ENCODE measurements around the gene SLC6A12. TPM values are rescaled to one million over a fixed set of nuclear protein-coding genes. Genes with fewer than 3 reads are reported as not detected.

The SLC6A12 gene
- total RNA-seq, 4 donors from 2014 or later = 0.46 to 7.0 (median 2.1) TPM

DNA sequence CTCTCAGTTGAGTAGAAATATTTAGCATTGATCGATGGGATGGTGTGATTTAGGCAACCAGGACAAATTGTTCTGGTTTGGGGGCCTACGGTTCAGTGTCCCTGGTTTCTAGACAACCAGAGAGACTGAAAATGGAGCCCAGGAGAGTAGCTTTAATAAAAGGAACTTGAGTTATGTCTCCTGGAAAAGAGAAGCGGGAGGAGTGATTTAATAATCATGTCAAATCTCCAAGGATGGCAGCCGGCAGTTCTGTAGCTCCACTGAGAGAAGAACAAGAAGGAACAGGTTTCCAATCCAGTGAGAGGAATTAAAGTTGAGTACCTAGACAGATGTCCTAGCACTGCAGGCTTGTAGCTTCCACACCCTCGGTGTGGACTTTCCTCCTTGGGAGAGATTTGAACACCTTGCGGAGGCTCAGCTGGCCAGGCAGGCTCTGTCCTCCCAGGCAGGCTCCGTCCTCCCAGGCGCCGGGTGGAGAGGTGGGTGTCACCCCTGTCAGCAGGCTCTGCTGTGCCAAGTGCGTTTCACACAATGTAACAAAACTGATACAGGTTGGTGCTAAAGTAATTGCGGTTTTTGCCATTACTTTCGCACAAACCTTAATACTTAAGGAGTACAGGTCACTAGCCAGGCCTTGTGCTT lies 45.9 kb downstream of the SLC6A12 start:
- ATAC-seq (ENCODE audit: low FRiP score) (no peak), DNase-seq (ENCODE audit: low spot score) (no peak)
- TF ChIP-seq CTCF (IDR thresholded peaks at IDR 0.05) = no peak

DNA sequence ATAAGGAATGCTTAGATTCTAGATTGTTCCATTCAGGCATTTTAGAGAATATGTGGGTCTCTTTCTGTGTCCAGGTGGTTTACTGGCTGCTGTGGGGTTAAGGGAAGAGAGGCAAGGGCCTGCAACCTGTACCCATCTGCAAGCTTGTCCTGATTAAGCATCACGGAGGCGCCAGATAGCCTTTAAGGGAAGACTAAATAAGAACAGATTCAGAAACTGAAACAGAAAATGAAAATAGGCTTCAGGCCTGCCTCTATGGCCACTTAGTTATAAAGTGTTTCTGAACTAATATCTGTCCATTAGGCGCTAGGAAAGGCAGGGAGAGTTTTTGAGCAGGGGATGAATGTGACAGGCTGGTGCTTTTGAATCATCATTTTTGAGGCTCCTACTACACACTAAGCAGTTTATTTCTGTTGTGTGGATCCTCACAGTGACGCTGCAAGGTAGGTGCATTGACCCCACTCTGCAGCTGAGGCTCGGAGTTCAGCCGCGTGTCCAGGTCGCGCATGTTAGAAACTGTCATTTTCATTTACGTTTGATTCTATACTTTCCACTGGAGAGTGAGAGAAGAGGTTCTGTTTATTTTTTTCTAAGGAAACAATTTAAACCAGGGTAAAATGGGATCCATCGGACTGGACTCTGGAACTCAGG lies 47.4 kb downstream of the SLC6A12 start:
- ATAC-seq (ENCODE audit: low FRiP score) (no peak), DNase-seq (ENCODE audit: low spot score) (no peak)
- TF ChIP-seq CTCF (IDR thresholded peaks at IDR 0.05) = no peak

- DNase-seq (ENCODE audit: low spot score) = no peak
- no peak for TF ChIP-seq CTCF (IDR thresholded peaks at IDR 0.05)
- no peak for ATAC-seq (ENCODE audit: low FRiP score)
Observed at GRCh38 chr12:165862-166368, 48.0 kb downstream of the SLC6A12 start.

- no peak for TF ChIP-seq CTCF (IDR thresholded peaks at IDR 0.05)
- DNase-seq (ENCODE audit: low spot score) = no peak
- no peak for ATAC-seq (ENCODE audit: low FRiP score)
Observed at GRCh38 chr12:164207-164606, 49.8 kb downstream of the SLC6A12 start.

DNA sequence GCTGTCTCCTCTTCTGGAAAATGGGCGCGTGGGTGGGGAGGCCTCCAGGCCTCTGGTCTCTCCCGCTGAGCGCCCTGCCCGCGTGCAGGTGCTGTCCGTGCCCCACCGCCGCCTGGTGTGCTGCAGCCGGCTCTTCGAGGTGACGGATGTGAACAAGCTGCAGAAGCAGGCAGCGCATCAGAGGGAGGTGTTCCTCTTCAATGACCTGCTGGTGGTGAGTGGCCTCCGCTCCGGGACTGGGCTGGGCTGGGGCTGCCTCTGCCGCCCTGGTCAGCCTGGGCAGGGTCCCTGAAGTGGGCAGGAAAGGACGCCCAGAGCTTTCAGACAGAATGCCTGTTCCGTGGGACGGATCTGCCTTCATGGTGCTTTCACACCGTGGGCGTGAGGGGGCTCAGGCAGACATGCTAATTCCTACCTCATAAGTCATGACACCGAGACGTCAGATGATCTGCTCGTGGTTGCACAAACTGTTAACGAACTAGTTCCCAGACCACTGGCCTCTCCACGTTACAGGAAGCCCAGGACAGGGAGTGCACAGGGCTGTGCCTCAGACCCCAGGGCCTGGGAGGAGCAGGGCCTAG lies 50.5 kb downstream of the SLC6A12 start:
- DNase-seq (ENCODE audit: low spot score) = no peak

More for the DNA sequence above, 50.5 kb downstream of the SLC6A12 start:
- TF ChIP-seq CTCF (IDR thresholded peaks at IDR 0.05) = no peak
- ATAC-seq (ENCODE audit: low FRiP score) = no peak
